Pancreas (tissue), 10 donors: ENCODE measurements around the gene CEP164. TPM values are rescaled to one million over a fixed set of nuclear protein-coding genes. Genes with fewer than 3 reads are reported as not detected.

Source experiments
- ATAC-seq, 4 donors: fragments of 200-7000 bp; cut with Tn5 transposase; one replicate each; pipeline versions ENCODE4 v1.8.0 to v1.9.1; 2020; ENCODE audit warnings: mild to moderate bottlenecking in 4 of 4, moderate library complexity in 4 of 4
- DNase-seq, 6 donors: peaks; one replicate each; pipeline ENCODE4 v3.0.0-alpha.2; 2020
- FAIRE-seq: peaks from 2 replicates; lab custom pipeline; 2012; peaks lifted over from hg19 to GRCh38; lab: Jason Lieb, UNC
- H3K27ac ChIP-seq, 4 donors: fragments of 200-600 bp; sonication (generic); 1 replicate in 3 of 4; 2 replicates in 1 of 4; pipeline versions ENCODE4 v1.5.0 to v1.8.0; 2020
- H3K27me3 ChIP-seq, 4 donors: fragments of 200-600 bp; one replicate each; pipeline ENCODE4 v1.8.0; 2021
- H3K36me3 ChIP-seq, 3 donors: fragments of 200-600 bp; sonication (generic) in 1 of 3; one replicate each; pipeline versions ENCODE4 v1.5.0 to v1.8.0; 2020 to 2021
- H3K4me1 ChIP-seq, 3 donors: fragments of 200-600 bp; one replicate each; pipeline ENCODE4 v1.8.0; 2021
- H3K4me3 ChIP-seq, 4 donors: fragments of 200-600 bp; sonication (generic) in 2 of 4; one replicate each; pipeline versions ENCODE4 v1.5.0 to v1.8.0; 2020 to 2021
- H3K9me3 ChIP-seq, 4 donors: fragments of 200-600 bp; one replicate each; pipeline ENCODE4 v1.8.0; 2021
- WGBS, 2 donors: extraction: QIAGEN DNeasy Blood & Tissue Kit; methylation state at CpG; one replicate each; pipeline ENCODE4 v1.1.7; 2013; 5-methylcytosine and 5-hydroxymethylcytosine counted together
- intact Hi-C, 3 donors: fragments of 100-400 bp; cut with DNase I; formaldehyde crosslinking; loops; one replicate each; pipeline versions ENCODE4 v1.11.1 to v1.14.2; 2022
- polyA plus RNA-seq, 2 donors: library from polyadenylated mRNA; stranded (reverse); fragments of 200-250 nt; gene quantifications; one replicate each; pipeline ENCODE4 v1.2.3, GENCODE V29; 2013
- total RNA-seq, 6 donors: library from RNA; stranded (reverse); fragmentation: NEBNext Ultra II Directional in 4 of 6; extraction: Animal tissue kit (Norgen Biotek cat#: 25700) in 4 of 6; gene quantifications; one replicate each; pipeline versions ENCODE4 v1.2.1 to v1.2.4, GENCODE V29; 2021 to 2023
- TF ChIP-seq, protein P1 (sequence below), 4 donors: fragments of 200-600 bp; sonication (generic) in 3 of 4; IDR thresholded peaks; one replicate each; pipeline versions ENCODE4 v1.5.0 to v1.8.0; 2021; ENCODE audit warnings: antibody characterized with exemption in 4 of 4
- donor health status: healthy with polysubstance abuse.
- donor health status: DM: no; HTN: no; CAD: no; lungs with moderate emphysema.
- donor health status: DM: no; HTN: no; CAD: no.
- donor health status: control.
- donor health status: control.
- donor health status: Bipolar disorder and iron deficiency.
- donor health status: DM: yes; HTN: yes; CAD: no.
- donor health status: DM: no; HTN: no; CAD: no.
- donor health status: DM: no; HTN: no; CAD: no.
- donor health status: DM: yes; HTN: yes; CAD: no.

CEP164 gene
- total and polyA plus RNA-seq, 8 donors: 12.9 to 56.3 (median 26.0) TPM

- Histone ChIP-seq H3K27me3 (no peaks in the 10 kb centered on the region), H3K36me3 (no peaks in the 10 kb centered on the region), H3K9me3 (no peaks in the 10 kb centered on the region), H3K4me3 (no peak overlapping the region), H3K4me1 (peaks cover 8 to 9% (median 9%) of the 10 kb centered on the region in 3 donors), H3K27ac (no peak overlapping the region)
- no peak for ATAC-seq
- TF ChIP-seq, protein P1, sequence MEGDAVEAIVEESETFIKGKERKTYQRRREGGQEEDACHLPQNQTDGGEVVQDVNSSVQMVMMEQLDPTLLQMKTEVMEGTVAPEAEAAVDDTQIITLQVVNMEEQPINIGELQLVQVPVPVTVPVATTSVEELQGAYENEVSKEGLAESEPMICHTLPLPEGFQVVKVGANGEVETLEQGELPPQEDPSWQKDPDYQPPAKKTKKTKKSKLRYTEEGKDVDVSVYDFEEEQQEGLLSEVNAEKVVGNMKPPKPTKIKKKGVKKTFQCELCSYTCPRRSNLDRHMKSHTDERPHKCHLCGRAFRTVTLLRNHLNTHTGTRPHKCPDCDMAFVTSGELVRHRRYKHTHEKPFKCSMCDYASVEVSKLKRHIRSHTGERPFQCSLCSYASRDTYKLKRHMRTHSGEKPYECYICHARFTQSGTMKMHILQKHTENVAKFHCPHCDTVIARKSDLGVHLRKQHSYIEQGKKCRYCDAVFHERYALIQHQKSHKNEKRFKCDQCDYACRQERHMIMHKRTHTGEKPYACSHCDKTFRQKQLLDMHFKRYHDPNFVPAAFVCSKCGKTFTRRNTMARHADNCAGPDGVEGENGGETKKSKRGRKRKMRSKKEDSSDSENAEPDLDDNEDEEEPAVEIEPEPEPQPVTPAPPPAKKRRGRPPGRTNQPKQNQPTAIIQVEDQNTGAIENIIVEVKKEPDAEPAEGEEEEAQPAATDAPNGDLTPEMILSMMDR (IDR thresholded peaks at IDR 0.05): no peak
- 77 to 82% methylated on average over 18 of the region's 18 CpGs for WGBS, 2 donors
- FAIRE-seq: no peak
- intact Hi-C loops: no loop called here
- no peak for DNase-seq
Observed at GRCh38 chr11:117462183-117462863, 134.7 kb downstream of the CEP164 start.

GRCh38 chr11:117462864-117463247, 135.2 kb downstream of the CEP164 start:
- WGBS, 2 donors: 78 to 82% methylated on average over 8 of the region's 8 CpGs
- ATAC-seq (no peak), FAIRE-seq (no peak), DNase-seq (no peak)
- no peak overlapping the region for H3K4me3 ChIP-seq
- intact Hi-C loops: no loop called here
- no peaks in the 10 kb centered on the region for H3K9me3 ChIP-seq
- H3K27ac ChIP-seq: no peak overlapping the region
- TF ChIP-seq, protein P1 (IDR thresholded peaks at IDR 0.05): no peak
- H3K36me3 ChIP-seq: no peaks in the 10 kb centered on the region
- no peaks in the 10 kb centered on the region for H3K27me3 ChIP-seq
- peaks cover 3 to 4% (median 4%) of the 10 kb centered on the region in 3 donors for H3K4me1 ChIP-seq

Other genes with a start within 250 kb of the CEP164 start
- gene SIK3, start 229.4 kb upstream of the CEP164 start, total RNA-seq: 10 to 100 TPM; 22.5 to 27.3 (median 25.2) TPM
- 10 to 100 TPM; 11.1 to 16.2 TPM for gene SIK3, start 229.4 kb upstream of the CEP164 start, polyA plus RNA-seq
- gene PAFAH1B2, start 183.6 kb upstream of the CEP164 start, total RNA-seq: 10 to 100 TPM; 21.8 to 47.7 (median 29.1) TPM
- gene PAFAH1B2, start 183.6 kb upstream of the CEP164 start, polyA plus RNA-seq: 10 to 100 TPM; 14.8 to 19.4 TPM
- 100 to 1,000 TPM in 2 of 6 donors, 10 to 100 TPM in 4; 61.9 to 153 (median 82.5) TPM for gene SIDT2, start 149.1 kb upstream of the CEP164 start, total RNA-seq
- 10 to 100 TPM; 47.4 to 97.5 TPM for gene SIDT2, start 149.1 kb upstream of the CEP164 start, polyA plus RNA-seq
- gene TAGLN, start 128.5 kb upstream of the CEP164 start, total RNA-seq: 100 to 1,000 TPM in 1 of 6 donors, 10 to 100 TPM in 5; 24.1 to 100 (median 59.6) TPM
- 100 to 1,000 TPM; 363 to 430 TPM for gene TAGLN, start 128.5 kb upstream of the CEP164 start, polyA plus RNA-seq
- gene PCSK7, start 95.8 kb upstream of the CEP164 start, total RNA-seq: 10 to 100 TPM; 20.3 to 36.5 (median 27.3) TPM
- gene PCSK7, start 95.8 kb upstream of the CEP164 start, polyA plus RNA-seq: 10 to 100 TPM; 27.2 to 44.2 TPM
- gene RNF214, start 95.2 kb upstream of the CEP164 start, total RNA-seq: 10 to 100 TPM; 14.0 to 23.8 (median 20.8) TPM
- gene RNF214, start 95.2 kb upstream of the CEP164 start, polyA plus RNA-seq: 10 to 100 TPM; 15.7 to 17.8 TPM
- 1 to 10 TPM; 2.8 to 5.0 (median 4.0) TPM for gene BACE1-AS, start 36.5 kb upstream of the CEP164 start, total RNA-seq
- 1 to 10 TPM; 7.6 to 9.1 TPM for gene BACE1-AS, start 36.5 kb upstream of the CEP164 start, polyA plus RNA-seq
- gene BACE1, start 11.6 kb upstream of the CEP164 start, total RNA-seq: 100 to 1,000 TPM in 5 of 6 donors, 10 to 100 TPM in 1; 72.5 to 207 (median 123) TPM
- gene BACE1, start 11.6 kb upstream of the CEP164 start, polyA plus RNA-seq: 10 to 100 TPM; 27.8 to 53.8 TPM